C4-2B (cell line): ENCODE results near the gene FBXL16.
"Not testable (repeated sequence)": the region's sequence is repeated elsewhere in the genome, so short reads cannot be mapped to it uniquely, and the experiment has no call there.

ENCODE experiments used
- H3K27ac ChIP-seq: fragments of 450-650 bp; 2 replicates; pipeline ENCODE4 v1.5.1; 2017
- CTCF ChIP-seq: fragments of 450-650 bp; conservative IDR thresholded peaks from 2 replicates; pipeline ENCODE4 v1.5.1; 2017; ENCODE audit warnings: mild to moderate bottlenecking
- ZFX ChIP-seq: fragments of 450-650 bp; IDR thresholded peaks from 2 replicates; pipeline ENCODE4 v1.6.1; 2017

The FBXL16 gene

GRCh38 chr16:715477-716199, 10.0 kb upstream of the FBXL16 start:
- TF ChIP-seq ZFX, result peak; percentile 73
- peak; percentile 62 for TF ChIP-seq CTCF
- peak overlapping the region; percentile 82 for H3K27ac ChIP-seq

GRCh38 chr16:714558-715476, 9.2 kb upstream of the FBXL16 start, which contains the start of gene METRN:
METRN (plus strand) TSS chr16:715118; CDS start chr16:715290, 172 bp downstream.
- H3K27ac ChIP-seq, result peak within 1 kb of the TSS; percentile 82
- TF ChIP-seq ZFX, result no peak
- no peak for TF ChIP-seq CTCF

- H3K27ac ChIP-seq, result peak overlapping the region; percentile 82
- TF ChIP-seq CTCF (no peak), ZFX (no peak)
These were observed 8.5 kb upstream of the FBXL16 start for GRCh38 chr16:714079-714478.

GRCh38 chr16:712740-713250, 7.2 kb upstream of the FBXL16 start:
- TF ChIP-seq CTCF, result peak; percentile 48
- H3K27ac ChIP-seq, result not testable (repeated sequence)

- H3K27ac ChIP-seq, result no peak overlapping the region
- TF ChIP-seq CTCF (peak; percentile 92), ZFX (no peak)
These were observed 6.1 kb upstream of the FBXL16 start for GRCh38 chr16:711548-712320.

GRCh38 chr16:711084-711483, 5.5 kb upstream of the FBXL16 start:
- no peak overlapping the region for H3K27ac ChIP-seq
- TF ChIP-seq ZFX, result no peak
- no peak for TF ChIP-seq CTCF
